ENCODE measurements around the gene FRMD1.

Gene FRMD1

DNA sequence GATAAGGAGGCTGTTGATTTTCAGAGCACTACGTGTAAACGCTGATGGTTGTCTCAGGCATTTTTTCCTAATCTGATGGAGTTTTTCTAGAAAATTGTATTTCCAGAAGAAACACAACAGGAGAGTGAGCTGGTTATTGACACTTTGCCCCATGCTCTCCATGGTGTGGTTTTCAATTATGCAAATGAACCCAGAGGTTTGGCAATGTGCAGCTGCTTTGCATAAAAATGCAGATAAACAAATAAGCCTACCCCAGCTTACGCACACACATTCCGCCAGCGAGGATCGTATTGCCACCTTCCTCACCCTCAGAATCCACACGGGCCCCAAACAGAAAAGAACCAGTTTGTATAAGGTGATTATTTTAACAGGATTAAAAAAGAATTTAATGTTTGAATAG, 45.1 kb upstream of the FRMD1 start:
- CTCF ChIA-PET: interaction anchor here (0.6 kb wide), 1 partner anchor 250 kb away, joined by 3 read pairs; no protein-coding TSS in a partner anchor
- H3K27ac ChIP-seq: no peak overlapping the region
- POLR2A ChIA-PET (ENCODE audit: low non-redundant PET): no interaction called here
- no peak for DNase-seq (ENCODE audit: low spot score)
- TF ChIP-seq, protein P1, sequence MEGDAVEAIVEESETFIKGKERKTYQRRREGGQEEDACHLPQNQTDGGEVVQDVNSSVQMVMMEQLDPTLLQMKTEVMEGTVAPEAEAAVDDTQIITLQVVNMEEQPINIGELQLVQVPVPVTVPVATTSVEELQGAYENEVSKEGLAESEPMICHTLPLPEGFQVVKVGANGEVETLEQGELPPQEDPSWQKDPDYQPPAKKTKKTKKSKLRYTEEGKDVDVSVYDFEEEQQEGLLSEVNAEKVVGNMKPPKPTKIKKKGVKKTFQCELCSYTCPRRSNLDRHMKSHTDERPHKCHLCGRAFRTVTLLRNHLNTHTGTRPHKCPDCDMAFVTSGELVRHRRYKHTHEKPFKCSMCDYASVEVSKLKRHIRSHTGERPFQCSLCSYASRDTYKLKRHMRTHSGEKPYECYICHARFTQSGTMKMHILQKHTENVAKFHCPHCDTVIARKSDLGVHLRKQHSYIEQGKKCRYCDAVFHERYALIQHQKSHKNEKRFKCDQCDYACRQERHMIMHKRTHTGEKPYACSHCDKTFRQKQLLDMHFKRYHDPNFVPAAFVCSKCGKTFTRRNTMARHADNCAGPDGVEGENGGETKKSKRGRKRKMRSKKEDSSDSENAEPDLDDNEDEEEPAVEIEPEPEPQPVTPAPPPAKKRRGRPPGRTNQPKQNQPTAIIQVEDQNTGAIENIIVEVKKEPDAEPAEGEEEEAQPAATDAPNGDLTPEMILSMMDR (conservative IDR thresholded peaks at IDR 0.05; ENCODE audit: low read depth): no peak

DNA sequence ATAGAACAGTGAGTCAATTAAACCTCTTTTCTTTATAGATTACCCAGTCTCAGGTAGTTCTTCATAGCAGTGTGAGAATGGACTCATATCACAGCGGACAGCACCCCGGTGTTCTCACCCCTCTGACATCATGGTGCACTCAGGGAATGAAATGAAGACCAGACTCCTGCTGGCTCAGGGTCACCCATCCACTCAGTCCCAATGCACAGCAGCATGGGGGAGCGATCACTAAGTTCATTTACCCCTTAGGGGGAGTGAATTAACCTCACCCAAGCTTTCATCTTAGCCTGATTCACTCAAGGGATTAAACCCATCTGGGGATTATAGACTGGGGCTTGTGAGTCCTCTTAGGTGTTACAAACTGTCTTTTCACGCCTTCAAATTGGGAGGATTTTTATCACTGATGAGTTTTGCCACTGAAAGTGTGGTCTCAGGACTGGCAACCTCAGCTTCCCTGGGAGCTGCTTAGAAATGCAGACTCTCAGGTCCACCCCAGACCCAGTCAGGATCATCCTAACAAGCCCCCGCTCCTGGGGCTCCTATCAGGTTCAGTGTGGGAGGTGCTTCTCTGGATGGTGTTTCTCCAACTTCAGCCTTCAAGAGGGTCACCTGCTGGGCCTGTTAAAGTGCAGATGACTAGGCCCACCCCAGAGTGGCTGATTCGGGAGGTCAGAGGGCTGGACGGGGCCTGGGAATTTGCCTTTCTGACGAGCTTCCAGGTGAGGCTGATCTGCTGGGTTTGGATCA, 44.3 kb upstream of the FRMD1 start:
- no peak overlapping the region for H3K27ac ChIP-seq
- no peak for DNase-seq (ENCODE audit: low spot score)
- ChIA-PET CTCF (no interaction called here), POLR2A (ENCODE audit: low non-redundant PET) (no interaction called here)
- TF ChIP-seq, protein P1 (conservative IDR thresholded peaks at IDR 0.05; ENCODE audit: low read depth): no peak

GRCh38 chr6:168122521-168122920, 43.5 kb upstream of the FRMD1 start:
- no peak for DNase-seq (ENCODE audit: low spot score)
- TF ChIP-seq, protein P1 (conservative IDR thresholded peaks at IDR 0.05; ENCODE audit: low read depth): no peak
- H3K27ac ChIP-seq: no peak overlapping the region
- ChIA-PET CTCF (no interaction called here), POLR2A (ENCODE audit: low non-redundant PET) (no interaction called here)

- TF ChIP-seq, protein P1 (conservative IDR thresholded peaks at IDR 0.05; ENCODE audit: low read depth): no peak
- no peak overlapping the region for H3K27ac ChIP-seq
- POLR2A ChIA-PET (ENCODE audit: low non-redundant PET): no interaction called here
- CTCF ChIA-PET: no interaction called here
- no peak for DNase-seq (ENCODE audit: low spot score)
Observed at GRCh38 chr6:168122011-168122410, 43.0 kb upstream of the FRMD1 start.

DNA sequence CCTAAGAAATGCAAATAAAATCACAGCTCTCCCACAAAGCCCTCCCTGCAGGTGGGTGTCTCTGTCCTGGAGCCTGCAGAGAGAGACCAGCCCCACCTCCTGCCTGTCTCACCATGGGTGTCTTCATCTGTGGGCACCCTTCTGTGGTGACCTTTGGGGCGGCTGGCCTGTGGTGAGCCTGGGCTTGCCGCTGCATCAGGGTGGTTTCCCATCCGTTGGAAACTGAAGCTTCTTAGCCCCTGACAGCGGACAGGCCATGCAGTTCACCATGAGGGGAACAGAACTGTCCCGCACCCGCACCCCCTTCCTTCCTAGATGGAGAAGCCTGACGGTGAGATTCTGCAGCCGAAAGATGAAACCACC, 42.3 kb upstream of the FRMD1 start:
- TF ChIP-seq, protein P1 (conservative IDR thresholded peaks at IDR 0.05; ENCODE audit: low read depth): no peak
- no peak for DNase-seq (ENCODE audit: low spot score)
- ChIA-PET POLR2A (ENCODE audit: low non-redundant PET) (no interaction called here), CTCF (no interaction called here)
- H3K27ac ChIP-seq: no peak overlapping the region

DNA sequence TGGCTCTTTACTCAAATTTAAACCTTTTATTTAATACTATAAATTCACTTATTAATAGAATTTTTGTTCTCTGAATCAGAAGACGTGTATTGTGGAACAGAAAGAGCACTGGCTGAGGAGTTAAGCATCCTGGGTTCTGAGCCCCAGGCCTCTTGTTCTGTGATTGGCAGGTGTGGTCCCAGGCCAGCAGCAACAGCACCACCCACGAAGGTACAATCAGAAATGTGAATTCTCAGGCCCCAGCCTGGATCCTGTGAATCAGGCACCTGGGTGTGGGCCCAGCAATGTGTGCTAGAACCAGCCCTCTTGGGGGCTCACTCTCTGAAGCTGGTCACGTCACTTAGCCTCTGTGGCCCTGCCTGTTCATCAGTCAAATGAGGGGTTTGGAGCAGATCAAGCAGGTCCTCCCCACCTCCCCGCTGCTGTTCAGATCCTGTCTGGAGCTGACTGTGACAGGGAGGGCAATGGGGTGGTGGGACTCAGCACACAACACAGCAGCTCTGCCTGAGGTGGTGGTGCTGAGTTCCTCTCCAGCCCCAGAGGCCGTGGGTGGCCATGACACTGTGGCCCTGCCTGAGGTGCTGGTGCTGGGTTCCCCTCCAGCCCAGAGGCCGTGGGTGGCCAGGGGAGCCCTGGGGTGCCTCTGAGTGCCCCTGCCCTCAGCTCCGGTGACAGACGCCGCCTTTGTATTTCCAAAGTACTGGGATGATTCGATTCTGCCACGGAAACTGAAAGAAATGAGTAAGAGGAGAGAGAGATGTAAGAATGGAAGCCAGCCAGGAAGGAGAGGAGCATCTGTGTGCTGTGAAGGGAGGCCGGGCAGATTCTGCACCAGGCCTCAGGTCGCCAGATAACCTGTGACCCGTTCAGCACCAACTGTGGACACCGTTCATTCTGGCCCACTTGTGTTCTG, 41.6 kb upstream of the FRMD1 start:
- ChIA-PET CTCF (interaction anchor here (0.7 kb wide), 1 partner anchor 16 kb away, joined by 5 read pairs; no protein-coding TSS in a partner anchor), POLR2A (ENCODE audit: low non-redundant PET) (no interaction called here)
- TF ChIP-seq, protein P1 (conservative IDR thresholded peaks at IDR 0.05; ENCODE audit: low read depth): no peak
- no peak for DNase-seq (ENCODE audit: low spot score)
- no peak overlapping the region for H3K27ac ChIP-seq
